Measurements from ENCODE around the gene OVCA2. TPM values are rescaled to one million over a fixed set of nuclear protein-coding genes. Genes with fewer than 3 reads are reported as not detected.

Gene OVCA2
- total and polyA plus RNA-seq, 12 donors = 37.2 to 155 (median 64.0) TPM

GRCh38 chr17:2059547-2060384, 17.9 kb downstream of the OVCA2 start:
- Histone ChIP-seq H3K36me3 (replicated peaks in 1 of 2) (peaks cover 0 to 8% of the 10 kb centered on the region in 2 donors), H3K4me3 (peak overlapping the region in 1 of 4 donors; percentile 72), H3K9me3 (replicated peaks in 1 of 3) (no peaks in the 10 kb centered on the region), H3K4me1 (replicated peaks in 1 of 2) (peaks cover 6 to 18% of the 10 kb centered on the region in 2 donors), H3K27me3 (no peaks in the 10 kb centered on the region), H3K27ac (peak overlapping the region; percentile 19 to 88 (median 50))
- no peak for TF ChIP-seq POLR2A (IDR thresholded peaks at IDR 0.05)
- no peak for TF ChIP-seq CTCF (IDR thresholded peaks at IDR 0.05)
- intact Hi-C loops (cut with DNase I) = loop anchor here (5.0 to 10.0 kb wide), 4 partner anchors 115 to 225 kb away; no protein-coding TSS in a partner anchor
- DNase-seq = peak in 1 of 7 donors; percentile 19
- WGBS, 4 donors = 67 to 72% (median 70%) methylated on average over 18 to 21 of the region's 21 CpGs

GRCh38 chr17:2060385-2060658, 18.5 kb downstream of the OVCA2 start:
- Histone ChIP-seq H3K4me1 (replicated peaks in 1 of 2) (peaks cover 4 to 23% of the 10 kb centered on the region in 2 donors), H3K27me3 (no peaks in the 10 kb centered on the region), H3K27ac (peak overlapping the region in 4 of 5 donors; percentile 35 to 88 (median 64)), H3K9me3 (replicated peaks in 1 of 3) (no peaks in the 10 kb centered on the region), H3K36me3 (replicated peaks in 1 of 2) (peaks cover 0 to 13% of the 10 kb centered on the region in 2 donors), H3K4me3 (no peak overlapping the region)
- intact Hi-C loops (cut with DNase I) = no loop called here
- DNase-seq = no peak
- TF ChIP-seq CTCF (IDR thresholded peaks at IDR 0.05) = no peak
- no peak for TF ChIP-seq POLR2A (IDR thresholded peaks at IDR 0.05)
- WGBS, 4 donors = 76 to 79% (median 77%) methylated on average over 5 to 6 of the region's 6 CpGs

- peak overlapping the region in 4 of 5 donors; percentile 35 to 88 (median 64) for H3K27ac ChIP-seq
- TF ChIP-seq POLR2A (IDR thresholded peaks at IDR 0.05) = no peak
- no peak for TF ChIP-seq CTCF (IDR thresholded peaks at IDR 0.05)
- intact Hi-C loops (cut with DNase I) = no loop called here
- peaks cover 0 to 14% of the 10 kb centered on the region in 2 donors for H3K36me3 ChIP-seq (replicated peaks in 1 of 2)
- H3K4me1 ChIP-seq (replicated peaks in 1 of 2) = peaks cover 0 to 23% of the 10 kb centered on the region in 2 donors
- no peak overlapping the region for H3K4me3 ChIP-seq
- H3K27me3 ChIP-seq = no peaks in the 10 kb centered on the region
- H3K9me3 ChIP-seq (replicated peaks in 1 of 3) = no peaks in the 10 kb centered on the region
- peak in 2 of 7 donors; percentile 47 to 61 for DNase-seq
- WGBS, 4 donors = 71 to 80% (median 73%) methylated on average over 17 to 21 of the region's 21 CpGs
These were observed 19.0 kb downstream of the OVCA2 start for GRCh38 chr17:2060681-2061440.

GRCh38 chr17:2061441-2061958, 19.7 kb downstream of the OVCA2 start:
- H3K4me3 ChIP-seq = no peak overlapping the region
- peaks cover 0 to 23% of the 10 kb centered on the region in 2 donors for H3K4me1 ChIP-seq (replicated peaks in 1 of 2)
- peak in 1 of 7 donors; percentile 54 for DNase-seq
- H3K36me3 ChIP-seq (replicated peaks in 1 of 2) = peaks cover 0 to 14% of the 10 kb centered on the region in 2 donors
- H3K27me3 ChIP-seq = no peaks in the 10 kb centered on the region
- WGBS, 4 donors = 78 to 96% (median 85%) methylated on average over 10 to 17 of the region's 17 CpGs
- H3K27ac ChIP-seq = peak overlapping the region in 4 of 5 donors; percentile 35 to 88 (median 64)
- intact Hi-C loops (cut with DNase I) = no loop called here
- H3K9me3 ChIP-seq (replicated peaks in 1 of 3) = no peaks in the 10 kb centered on the region
- no peak for TF ChIP-seq POLR2A (IDR thresholded peaks at IDR 0.05)
- TF ChIP-seq CTCF (IDR thresholded peaks at IDR 0.05) = no peak

Data from adrenal gland (tissue), 12 donors.